ENCODE results near the gene FBXO2. TPM values are rescaled to one million over a fixed set of nuclear protein-coding genes. Genes with fewer than 3 reads are reported as not detected.

The FBXO2 gene
- total and polyA plus RNA-seq, 9 donors, result 0.09 to 4.5 (median 0.42) TPM

GRCh38 chr1:11671205-11671543 lies 16.9 kb upstream of the FBXO2 start:
- Histone ChIP-seq H3K36me3 (ENCODE audit: control insufficient read depth, insufficient read depth, low read length) (peaks cover 42% of the 10 kb centered on the region), H3K27ac (ENCODE audit: low read length) (no peak overlapping the region), H3K4me1 (ENCODE audit: control insufficient read depth, insufficient read depth, low read length) (no peaks in the 10 kb centered on the region)

GRCh38 chr1:11670747-11671146 lies 16.5 kb upstream of the FBXO2 start:
- Histone ChIP-seq H3K27me3 (ENCODE audit: control insufficient read depth, insufficient read depth, low read length) (no peaks in the 10 kb centered on the region), H3K36me3 (ENCODE audit: control insufficient read depth, insufficient read depth, low read length) (peaks cover 39% of the 10 kb centered on the region), H3K4me3 (ENCODE audit: low read length) (no peak overlapping the region), H3K4me1 (ENCODE audit: control insufficient read depth, insufficient read depth, low read length) (no peaks in the 10 kb centered on the region), H3K9me3 (replicated peaks; ENCODE audit: control insufficient read depth, low read depth, low read length) (no peaks in the 10 kb centered on the region), H3K27ac (ENCODE audit: low read length) (no peak overlapping the region)
- DNase-seq, result no peak
- 49% methylated on average over 5 of the region's 6 CpGs for WGBS (ENCODE audit: insufficient coverage)

More at GRCh38 chr1:11671205-11671543, 16.9 kb upstream of the FBXO2 start:
- no peak for DNase-seq
- Histone ChIP-seq H3K4me3 (ENCODE audit: low read length) (no peak overlapping the region), H3K9me3 (replicated peaks; ENCODE audit: control insufficient read depth, low read depth, low read length) (no peaks in the 10 kb centered on the region), H3K27me3 (ENCODE audit: control insufficient read depth, insufficient read depth, low read length) (no peaks in the 10 kb centered on the region)
- 80% methylated on average over 6 of the region's 6 CpGs for WGBS (ENCODE audit: insufficient coverage)

GRCh38 chr1:11668516-11668915 lies 14.3 kb upstream of the FBXO2 start:
- H3K4me3 ChIP-seq (ENCODE audit: low read length), result no peak overlapping the region
- H3K27me3 ChIP-seq (ENCODE audit: control insufficient read depth, insufficient read depth, low read length), result no peaks in the 10 kb centered on the region
- H3K4me1 ChIP-seq (ENCODE audit: control insufficient read depth, insufficient read depth, low read length), result peaks cover 2% of the 10 kb centered on the region
- H3K36me3 ChIP-seq (ENCODE audit: control insufficient read depth, insufficient read depth, low read length), result peaks cover 20% of the 10 kb centered on the region
- no peak for DNase-seq
- WGBS (ENCODE audit: insufficient coverage), result 52% methylated on average over 11 of the region's 14 CpGs
- no peak overlapping the region for H3K27ac ChIP-seq (ENCODE audit: low read length)
- no peaks in the 10 kb centered on the region for H3K9me3 ChIP-seq (replicated peaks; ENCODE audit: control insufficient read depth, low read depth, low read length)

GRCh38 chr1:11664336-11665065 lies 10.3 kb upstream of the FBXO2 start:
- Histone ChIP-seq H3K4me1 (ENCODE audit: control insufficient read depth, insufficient read depth, low read length) (peaks cover 2% of the 10 kb centered on the region), H3K9me3 (replicated peaks; ENCODE audit: control insufficient read depth, low read depth, low read length) (no peaks in the 10 kb centered on the region), H3K4me3 (ENCODE audit: low read length) (peak overlapping the region; percentile 54), H3K27ac (ENCODE audit: low read length) (peak overlapping the region; percentile 59), H3K36me3 (ENCODE audit: control insufficient read depth, insufficient read depth, low read length) (peaks cover 8% of the 10 kb centered on the region), H3K27me3 (ENCODE audit: control insufficient read depth, insufficient read depth, low read length) (peaks cover 3% of the 10 kb centered on the region)
- under 1% methylated on average over 55 of the region's 66 CpGs for WGBS (ENCODE audit: insufficient coverage)
- peak; percentile 62 for DNase-seq

- 89% methylated on average over 15 of the region's 17 CpGs for WGBS (ENCODE audit: insufficient coverage)
- H3K27ac ChIP-seq (ENCODE audit: low read length), result no peak overlapping the region
- no peak for DNase-seq
- no peak overlapping the region for H3K4me3 ChIP-seq (ENCODE audit: low read length)
- H3K36me3 ChIP-seq (ENCODE audit: control insufficient read depth, insufficient read depth, low read length), result peaks cover 5% of the 10 kb centered on the region
- H3K9me3 ChIP-seq (replicated peaks; ENCODE audit: control insufficient read depth, low read depth, low read length), result no peaks in the 10 kb centered on the region
- peaks cover 3% of the 10 kb centered on the region for H3K27me3 ChIP-seq (ENCODE audit: control insufficient read depth, insufficient read depth, low read length)
- H3K4me1 ChIP-seq (ENCODE audit: control insufficient read depth, insufficient read depth, low read length), result peaks cover 2% of the 10 kb centered on the region
Measured at GRCh38 chr1:11661103-11661502, 6.9 kb upstream of the FBXO2 start.

GRCh38 chr1:11659748-11660147 lies 5.5 kb upstream of the FBXO2 start:
- Histone ChIP-seq H3K27me3 (ENCODE audit: control insufficient read depth, insufficient read depth, low read length) (peaks cover 8% of the 10 kb centered on the region), H3K4me1 (ENCODE audit: control insufficient read depth, insufficient read depth, low read length) (peaks cover 12% of the 10 kb centered on the region), H3K27ac (ENCODE audit: low read length) (no peak overlapping the region), H3K4me3 (ENCODE audit: low read length) (no peak overlapping the region), H3K9me3 (replicated peaks; ENCODE audit: control insufficient read depth, low read depth, low read length) (no peaks in the 10 kb centered on the region), H3K36me3 (ENCODE audit: control insufficient read depth, insufficient read depth, low read length) (peaks cover 5% of the 10 kb centered on the region)
- DNase-seq, result no peak
- WGBS (ENCODE audit: insufficient coverage), result no CpG with 5 or more reads among the region's 4 CpGs

GRCh38 chr1:11658542-11658941 lies 4.3 kb upstream of the FBXO2 start:
- DNase-seq, result no peak
- H3K27ac ChIP-seq (ENCODE audit: low read length), result no peak overlapping the region
- peaks cover 17% of the 10 kb centered on the region for H3K27me3 ChIP-seq (ENCODE audit: control insufficient read depth, insufficient read depth, low read length)
- H3K4me3 ChIP-seq (ENCODE audit: low read length), result no peak overlapping the region
- no peaks in the 10 kb centered on the region for H3K9me3 ChIP-seq (replicated peaks; ENCODE audit: control insufficient read depth, low read depth, low read length)
- 85% methylated on average over 14 of the region's 23 CpGs for WGBS (ENCODE audit: insufficient coverage)
- peaks cover 18% of the 10 kb centered on the region for H3K4me1 ChIP-seq (ENCODE audit: control insufficient read depth, insufficient read depth, low read length)
- peaks cover 5% of the 10 kb centered on the region for H3K36me3 ChIP-seq (ENCODE audit: control insufficient read depth, insufficient read depth, low read length)

- Histone ChIP-seq H3K27me3 (ENCODE audit: control insufficient read depth, insufficient read depth, low read length) (peaks cover 25% of the 10 kb centered on the region), H3K36me3 (ENCODE audit: control insufficient read depth, insufficient read depth, low read length) (peaks cover 5% of the 10 kb centered on the region)
- WGBS (ENCODE audit: insufficient coverage), result 43% methylated on average over 2 of the region's 6 CpGs
Measured at GRCh38 chr1:11657654-11658053, 3.4 kb upstream of the FBXO2 start.

GRCh38 chr1:11654939-11655808 lies 945 bp upstream of the FBXO2 start:
- Histone ChIP-seq H3K4me1 (ENCODE audit: control insufficient read depth, insufficient read depth, low read length) (peaks cover 20% of the 10 kb centered on the region), H3K4me3 (ENCODE audit: low read length) (peak overlapping the region; percentile 33), H3K9me3 (replicated peaks; ENCODE audit: control insufficient read depth, low read depth, low read length) (no peaks in the 10 kb centered on the region), H3K36me3 (ENCODE audit: control insufficient read depth, insufficient read depth, low read length) (peaks cover 3% of the 10 kb centered on the region), H3K27me3 (ENCODE audit: control insufficient read depth, insufficient read depth, low read length) (peaks cover 44% of the 10 kb centered on the region), H3K27ac (ENCODE audit: low read length) (no peak overlapping the region)
- no peak for DNase-seq
- 7% methylated on average over 29 of the region's 45 CpGs for WGBS (ENCODE audit: insufficient coverage)

More at GRCh38 chr1:11657654-11658053, 3.4 kb upstream of the FBXO2 start:
- Histone ChIP-seq H3K27ac (ENCODE audit: low read length) (no peak overlapping the region), H3K4me3 (ENCODE audit: low read length) (no peak overlapping the region), H3K4me1 (ENCODE audit: control insufficient read depth, insufficient read depth, low read length) (peaks cover 20% of the 10 kb centered on the region), H3K9me3 (replicated peaks; ENCODE audit: control insufficient read depth, low read depth, low read length) (no peaks in the 10 kb centered on the region)
- no peak for DNase-seq

- peaks cover 3% of the 10 kb centered on the region for H3K36me3 ChIP-seq (ENCODE audit: control insufficient read depth, insufficient read depth, low read length)
- 38% methylated on average over 5 of the region's 7 CpGs for WGBS (ENCODE audit: insufficient coverage)
- H3K4me3 ChIP-seq (ENCODE audit: low read length), result no peak overlapping the region
- peaks cover 57% of the 10 kb centered on the region for H3K27me3 ChIP-seq (ENCODE audit: control insufficient read depth, insufficient read depth, low read length)
- DNase-seq, result no peak
- no peak overlapping the region for H3K27ac ChIP-seq (ENCODE audit: low read length)
- H3K4me1 ChIP-seq (ENCODE audit: control insufficient read depth, insufficient read depth, low read length), result peaks cover 25% of the 10 kb centered on the region
- no peaks in the 10 kb centered on the region for H3K9me3 ChIP-seq (replicated peaks; ENCODE audit: control insufficient read depth, low read depth, low read length)
Measured at GRCh38 chr1:11653861-11654136, 430 bp downstream of the FBXO2 start.

Measured in muscle of leg (tissue), 11 donors.